Measurements from ENCODE around the gene NPAS3. TPM values are rescaled to one million over a fixed set of nuclear protein-coding genes. Genes with fewer than 3 reads are reported as not detected.

Gene NPAS3
- total RNA-seq, 6 experiments from 2014 or later = 0.11 to 0.83 (median 0.21) TPM; not detected in 2

DNA sequence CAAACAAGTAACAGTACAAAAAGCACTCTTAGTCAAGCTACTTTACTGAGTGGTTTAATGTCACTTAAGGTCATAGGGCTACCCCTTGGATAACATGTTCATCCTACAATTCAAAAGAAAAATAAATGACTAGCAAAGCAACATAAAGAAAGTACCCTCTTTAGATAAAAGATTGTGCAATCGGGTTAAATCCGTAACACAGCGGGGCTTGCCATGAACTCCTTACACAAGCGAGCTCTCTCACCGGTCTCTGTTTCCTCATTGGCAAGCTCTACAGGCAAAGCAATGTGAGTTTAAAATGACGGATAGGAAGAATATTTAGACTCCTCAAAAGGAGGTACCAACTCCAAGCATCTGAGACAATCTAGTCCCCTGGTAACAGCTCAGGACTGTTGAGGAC, 871.6 kb downstream of the NPAS3 start:
- Histone ChIP-seq H3K9me3 (no peaks in the 10 kb centered on the region), H3K27ac (no peak overlapping the region), H3K27me3 (no peaks in the 10 kb centered on the region), H3K4me1 (no peaks in the 10 kb centered on the region), H3K4me3 (no peak overlapping the region), H3K36me3 (no peaks in the 10 kb centered on the region)
- ATAC-seq (no peak), DNase-seq (no peak)
- 29% methylated on average over 6 of the region's 6 CpGs for WGBS (ENCODE audit: insufficient coverage, low coverage, low lambda C conversion rate, missing lambda C conversion rate)
- intact Hi-C loops (cut with DNase I) = no loop called here
- no peak for TF ChIP-seq POLR2A (IDR thresholded peaks at IDR 0.05)
- TF ChIP-seq, protein P1, sequence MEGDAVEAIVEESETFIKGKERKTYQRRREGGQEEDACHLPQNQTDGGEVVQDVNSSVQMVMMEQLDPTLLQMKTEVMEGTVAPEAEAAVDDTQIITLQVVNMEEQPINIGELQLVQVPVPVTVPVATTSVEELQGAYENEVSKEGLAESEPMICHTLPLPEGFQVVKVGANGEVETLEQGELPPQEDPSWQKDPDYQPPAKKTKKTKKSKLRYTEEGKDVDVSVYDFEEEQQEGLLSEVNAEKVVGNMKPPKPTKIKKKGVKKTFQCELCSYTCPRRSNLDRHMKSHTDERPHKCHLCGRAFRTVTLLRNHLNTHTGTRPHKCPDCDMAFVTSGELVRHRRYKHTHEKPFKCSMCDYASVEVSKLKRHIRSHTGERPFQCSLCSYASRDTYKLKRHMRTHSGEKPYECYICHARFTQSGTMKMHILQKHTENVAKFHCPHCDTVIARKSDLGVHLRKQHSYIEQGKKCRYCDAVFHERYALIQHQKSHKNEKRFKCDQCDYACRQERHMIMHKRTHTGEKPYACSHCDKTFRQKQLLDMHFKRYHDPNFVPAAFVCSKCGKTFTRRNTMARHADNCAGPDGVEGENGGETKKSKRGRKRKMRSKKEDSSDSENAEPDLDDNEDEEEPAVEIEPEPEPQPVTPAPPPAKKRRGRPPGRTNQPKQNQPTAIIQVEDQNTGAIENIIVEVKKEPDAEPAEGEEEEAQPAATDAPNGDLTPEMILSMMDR (IDR thresholded peaks at IDR 0.05) = no peak

DNA sequence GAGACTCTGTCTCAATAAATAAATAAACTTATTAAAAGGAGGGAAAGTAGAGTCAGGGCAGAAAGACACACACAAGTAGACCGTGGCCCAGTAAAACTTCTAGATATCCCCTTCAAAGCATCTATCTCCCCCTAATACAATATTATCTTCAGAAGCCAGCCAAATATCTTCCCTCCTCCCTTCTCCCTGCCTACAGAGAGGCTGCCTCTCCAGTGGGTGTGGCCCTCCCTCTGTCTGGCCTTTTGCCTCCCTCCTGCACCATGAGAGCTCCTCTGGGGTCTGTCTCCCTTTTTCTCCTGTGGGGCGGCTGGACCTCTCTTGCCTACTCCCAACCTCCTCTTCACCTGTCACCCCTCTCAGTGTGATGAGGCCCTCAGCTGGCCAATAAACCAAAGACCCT, 873.0 kb downstream of the NPAS3 start:
- WGBS (ENCODE audit: insufficient coverage, low coverage, low lambda C conversion rate, missing lambda C conversion rate) = 92% methylated on average over 2 of the region's 2 CpGs
- DNase-seq (no peak), ATAC-seq (no peak)
- TF ChIP-seq POLR2A (IDR thresholded peaks at IDR 0.05) = no peak
- TF ChIP-seq, protein P1 (IDR thresholded peaks at IDR 0.05) = no peak
- Histone ChIP-seq H3K4me1 (no peaks in the 10 kb centered on the region), H3K4me3 (no peak overlapping the region), H3K36me3 (no peaks in the 10 kb centered on the region), H3K27me3 (peaks cover 0 to 4% of the 10 kb centered on the region in 2 donors), H3K27ac (no peak overlapping the region), H3K9me3 (no peaks in the 10 kb centered on the region)
- intact Hi-C loops (cut with DNase I) = no loop called here

DNA sequence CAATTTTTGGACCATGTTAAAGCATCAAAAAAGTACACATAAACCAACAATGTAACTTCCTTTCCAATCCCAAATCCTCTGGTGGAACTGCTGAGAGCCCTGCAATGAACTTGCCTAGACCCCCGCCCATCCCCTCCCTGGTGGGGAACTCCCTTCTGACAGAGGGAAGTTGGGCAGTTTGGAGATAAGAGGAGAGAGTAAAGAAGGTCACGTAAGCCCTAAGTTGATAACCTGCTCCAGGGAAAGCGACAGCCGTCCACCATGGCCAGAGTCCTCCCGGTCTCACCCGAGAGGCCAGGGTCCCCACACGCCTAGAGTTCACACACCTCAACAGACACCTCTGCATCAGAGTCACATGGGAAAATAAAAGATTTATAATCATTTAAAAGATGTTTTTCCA, 873.5 kb downstream of the NPAS3 start:
- ATAC-seq = no peak
- TF ChIP-seq POLR2A (IDR thresholded peaks at IDR 0.05) = no peak
- TF ChIP-seq, protein P1 (IDR thresholded peaks at IDR 0.05) = no peak
- Histone ChIP-seq H3K4me3 (no peak overlapping the region), H3K9me3 (no peaks in the 10 kb centered on the region), H3K27me3 (peaks cover 0 to 4% of the 10 kb centered on the region in 2 donors), H3K27ac (no peak overlapping the region), H3K4me1 (no peaks in the 10 kb centered on the region), H3K36me3 (no peaks in the 10 kb centered on the region)
- 8% methylated on average over 6 of the region's 7 CpGs for WGBS (ENCODE audit: insufficient coverage, low coverage, low lambda C conversion rate, missing lambda C conversion rate)
- intact Hi-C loops (cut with DNase I) = no loop called here
- DNase-seq = no peak

DNA sequence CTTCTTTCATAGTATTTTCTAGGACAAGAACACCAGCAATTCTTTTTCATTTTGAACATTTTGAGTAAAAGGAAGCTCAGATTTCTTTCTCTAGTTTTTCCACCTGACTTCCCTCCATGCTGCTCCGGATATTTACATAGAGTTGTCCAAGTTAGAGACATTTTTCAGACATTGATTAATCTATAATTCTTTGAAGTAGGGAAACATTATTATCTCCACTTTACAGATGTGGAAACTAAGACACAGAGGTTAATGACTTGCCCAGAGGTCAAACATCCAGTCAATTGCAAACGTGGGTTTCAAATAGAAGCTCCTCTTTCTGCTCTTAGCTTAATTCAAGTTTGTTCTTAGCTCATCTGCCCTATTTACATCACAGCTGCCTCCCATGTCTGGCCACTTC, 873.9 kb downstream of the NPAS3 start:
- DNase-seq (no peak), ATAC-seq (no peak)
- intact Hi-C loops (cut with DNase I) = no loop called here
- TF ChIP-seq, protein P1 (IDR thresholded peaks at IDR 0.05) = no peak
- TF ChIP-seq POLR2A (IDR thresholded peaks at IDR 0.05) = no peak
- no peak overlapping the region for H3K27ac ChIP-seq
- H3K36me3 ChIP-seq = no peaks in the 10 kb centered on the region
- 6% methylated on average over 2 of the region's 2 CpGs for WGBS (ENCODE audit: insufficient coverage, low coverage, low lambda C conversion rate, missing lambda C conversion rate)
- no peaks in the 10 kb centered on the region for H3K4me1 ChIP-seq
- peaks cover 0 to 4% of the 10 kb centered on the region in 2 donors for H3K27me3 ChIP-seq
- no peak overlapping the region for H3K4me3 ChIP-seq
- no peaks in the 10 kb centered on the region for H3K9me3 ChIP-seq

DNA sequence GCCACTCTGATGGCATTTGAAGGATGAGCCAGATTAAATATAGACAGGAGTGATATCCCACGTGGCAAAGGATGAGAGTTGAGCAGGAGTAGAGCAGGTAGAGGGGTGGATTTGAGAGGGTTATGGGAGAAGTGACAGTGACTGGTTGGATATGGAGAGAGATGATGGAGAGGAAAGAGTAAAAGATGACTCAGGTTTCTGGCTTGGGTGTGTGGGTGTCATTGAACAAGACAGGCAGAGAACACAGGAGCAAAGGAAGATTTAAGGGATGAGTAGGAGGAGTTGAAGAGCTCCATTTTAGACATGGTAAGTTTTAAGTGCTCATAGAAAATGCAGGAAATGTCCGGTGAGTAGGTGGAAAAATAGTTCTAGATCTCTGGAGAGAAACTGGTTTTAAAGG, 875.3 kb downstream of the NPAS3 start:
- WGBS (ENCODE audit: insufficient coverage, low coverage, low lambda C conversion rate, missing lambda C conversion rate) = 30% methylated on average over 2 of the region's 2 CpGs

More for the DNA sequence above, 875.3 kb downstream of the NPAS3 start:
- Histone ChIP-seq H3K36me3 (no peaks in the 10 kb centered on the region), H3K4me1 (no peaks in the 10 kb centered on the region), H3K9me3 (no peaks in the 10 kb centered on the region), H3K4me3 (no peak overlapping the region), H3K27ac (no peak overlapping the region), H3K27me3 (peaks cover 0 to 4% of the 10 kb centered on the region in 2 donors)
- intact Hi-C loops (cut with DNase I) = no loop called here
- ATAC-seq (no peak), DNase-seq (no peak)
- TF ChIP-seq, protein P1 (IDR thresholded peaks at IDR 0.05) = no peak
- TF ChIP-seq POLR2A (IDR thresholded peaks at IDR 0.05) = no peak
